GM10266 (cell line): ENCODE results near the gene CTSH.

ENCODE experiments used
- DNase-seq: peaks from one replicate; pipeline ENCODE4 v3.0.0; 2012; ENCODE audit errors: extremely low spot score
- CTCF ChIP-seq: IDR thresholded peaks from 2 replicates; pipeline ENCODE4 v1.5.1; 2012; ENCODE audit warnings: mild to moderate bottlenecking, low read depth; ENCODE audit not compliant: control insufficient read depth, insufficient read depth; ENCODE audit errors: missing control alignments

Gene CTSH

DNA sequence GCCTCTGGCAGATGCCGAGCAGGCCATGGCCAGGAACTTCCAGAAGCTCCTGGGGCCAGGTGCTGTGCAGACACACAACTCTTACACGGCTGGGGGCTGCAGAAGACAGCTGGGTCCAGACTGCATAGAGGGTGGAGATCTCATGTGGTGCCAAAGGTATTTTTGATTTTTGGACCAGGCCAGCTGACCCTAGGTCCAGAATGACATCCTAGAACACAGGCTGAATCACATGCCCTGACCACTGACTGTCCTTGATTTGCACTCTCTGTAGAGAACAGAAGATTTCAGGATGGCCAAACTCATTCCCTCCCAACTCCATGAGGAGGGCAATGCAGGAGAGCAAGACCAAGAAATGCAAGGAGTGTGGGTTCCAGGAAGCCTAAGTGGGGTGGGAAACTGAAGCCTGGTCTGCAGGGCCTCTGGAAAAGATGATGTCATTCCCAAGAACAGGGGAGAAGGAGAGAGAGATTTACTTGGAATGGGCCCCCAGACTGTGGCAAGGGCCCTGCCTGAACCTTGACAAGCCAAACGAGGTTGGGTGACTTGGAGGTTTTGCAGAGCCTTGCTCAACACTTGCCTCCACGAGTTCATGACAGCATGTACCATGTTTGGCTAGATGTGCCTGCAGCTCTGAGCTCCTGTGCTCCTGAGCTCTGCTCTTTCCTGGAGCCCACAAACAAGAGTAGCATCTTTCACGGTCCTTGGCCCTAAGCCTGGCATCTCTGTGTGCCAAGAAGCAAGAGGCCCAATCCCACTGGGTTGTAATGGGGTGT lies 38.5 kb upstream of the CTSH start:
- DNase-seq: no peak
- TF ChIP-seq CTCF: no peak

DNA sequence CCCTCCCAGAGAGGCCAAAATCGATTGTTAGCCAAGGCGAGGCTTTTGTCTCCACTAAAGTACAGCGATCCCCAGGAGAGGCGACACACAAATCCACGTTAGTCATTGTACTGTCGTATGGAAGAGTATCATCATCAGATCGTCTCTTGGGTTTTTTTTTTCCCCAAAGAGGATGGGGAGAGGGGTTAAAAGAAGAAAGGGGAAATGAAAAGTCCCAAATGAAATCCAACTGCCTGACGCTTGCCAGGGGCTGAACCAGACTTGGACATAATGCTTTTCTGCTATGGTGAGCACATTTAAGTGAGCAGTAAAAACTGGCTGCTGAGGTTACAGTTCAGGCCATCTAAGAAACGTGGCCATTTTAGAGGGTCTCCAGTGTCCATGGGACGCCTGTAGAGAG lies 37.9 kb upstream of the CTSH start:
- DNase-seq: no peak
- TF ChIP-seq CTCF: no peak

GRCh38 chr15:78981532-78982313 lies 36.9 kb upstream of the CTSH start:
- no peak for DNase-seq
- TF ChIP-seq CTCF: no peak

DNA sequence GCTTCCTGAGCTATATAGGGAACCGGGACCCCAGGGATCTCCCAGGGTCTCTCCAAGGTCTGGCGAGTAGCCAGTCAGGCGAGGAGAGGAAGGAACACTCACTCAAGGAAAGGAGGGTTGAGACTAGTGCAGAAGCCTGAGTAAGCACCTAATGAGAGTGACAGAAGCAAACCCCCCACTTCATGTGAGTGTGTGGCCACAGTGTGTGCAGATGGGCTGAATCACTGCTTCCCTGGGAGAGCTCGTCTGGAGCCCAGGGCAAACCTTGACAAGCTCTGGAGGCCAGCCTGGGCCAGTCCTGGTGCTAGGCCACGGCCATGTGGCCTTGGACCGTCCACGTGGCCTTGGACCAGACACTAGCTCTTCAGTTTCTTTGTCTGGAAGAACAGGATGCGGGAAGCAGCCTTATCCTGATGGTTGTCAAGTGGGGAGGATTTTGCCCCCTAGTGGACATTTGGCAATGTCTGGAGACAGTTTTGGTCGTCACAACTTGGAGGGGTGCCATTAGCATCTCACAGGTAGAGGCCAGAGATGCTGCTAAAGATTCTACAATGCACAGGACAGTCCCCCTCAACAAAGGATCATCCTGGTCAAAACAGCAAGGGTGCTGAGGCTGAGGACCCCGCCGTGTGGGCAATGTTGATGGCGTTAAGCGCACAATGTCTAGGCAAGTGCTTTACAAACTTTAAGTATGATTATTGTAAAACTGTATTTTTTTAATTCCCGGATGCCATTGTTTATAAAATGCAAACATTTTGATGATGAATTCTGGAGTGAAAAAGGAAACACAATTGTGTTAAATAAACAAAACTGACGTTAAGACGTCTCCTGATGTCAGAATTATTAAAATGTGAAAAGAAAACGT lies 34.8 kb upstream of the CTSH start:
- TF ChIP-seq CTCF: peak; percentile 68
- DNase-seq: peak; percentile 45

- no peak for DNase-seq
- TF ChIP-seq CTCF: no peak
These were observed 33.8 kb upstream of the CTSH start for GRCh38 chr15:78978601-78979179.

DNA sequence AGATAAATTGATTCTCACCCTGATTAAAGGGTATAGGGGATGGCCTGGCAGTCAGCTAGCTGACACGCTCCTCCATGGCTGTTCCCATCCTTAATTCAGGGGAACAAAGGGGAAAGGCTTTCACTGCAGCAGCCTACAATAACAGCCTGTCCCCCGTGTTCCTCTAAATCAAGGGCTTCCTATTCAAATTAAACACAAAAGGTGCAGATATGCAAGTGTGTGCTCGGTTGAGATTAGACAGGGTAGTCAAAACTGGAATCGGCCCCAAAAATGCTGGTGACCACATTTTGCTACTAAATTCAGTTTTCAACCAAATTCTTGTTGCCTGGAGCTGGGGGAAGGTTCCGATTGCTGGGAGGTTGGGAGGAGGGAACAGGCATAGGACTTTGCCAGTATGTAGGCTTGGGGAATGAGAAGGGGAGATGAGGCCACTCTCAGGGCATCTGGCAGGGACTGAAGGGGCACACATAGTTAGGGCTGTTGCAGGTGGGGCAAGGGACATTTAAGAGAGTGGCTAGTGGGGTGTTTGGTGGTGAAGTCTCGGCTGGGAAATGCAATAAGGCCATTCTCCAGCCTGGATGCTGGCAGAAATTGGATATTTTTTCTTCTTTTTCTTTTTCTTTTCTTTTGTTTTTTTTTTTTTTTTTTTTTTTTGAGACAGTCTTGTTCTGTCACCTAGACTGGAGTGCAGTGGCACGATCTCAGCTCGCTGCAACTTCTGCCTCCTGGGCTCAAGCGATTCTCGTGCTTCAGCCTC lies 32.9 kb upstream of the CTSH start:
- no peak for TF ChIP-seq CTCF
- peak; percentile 36 for DNase-seq
